Trophoblast cell (in vitro differentiated cells and primary cell): ENCODE measurements around the gene UBE2QL1.
A peak's percentile ranks its signal among the peaks of the same experiment; 100 is the strongest.

Experiments
- DNase-seq, 2 donors: peaks; one replicate each; pipeline ENCODE4 v3.0.0-alpha.2; 2016
- H2AFZ ChIP-seq: 2 replicates; pipeline ENCODE4 v1.6.1; 2013; ENCODE audit warnings: low read length, moderate library complexity, mild to moderate bottlenecking; ENCODE audit not compliant: insufficient read depth, poor library complexity
- H2AK5ac ChIP-seq: 2 replicates; pipeline ENCODE4 v1.6.1; 2013; ENCODE audit warnings: mild to moderate bottlenecking, low read length
- H2BK120ac ChIP-seq: 2 replicates; pipeline ENCODE4 v1.6.1; 2013; ENCODE audit warnings: low read length, mild to moderate bottlenecking, moderate library complexity; ENCODE audit not compliant: insufficient read depth, poor library complexity
- H2BK12ac ChIP-seq: 2 replicates; pipeline ENCODE4 v1.6.1; 2013; ENCODE audit warnings: mild to moderate bottlenecking, low read length, moderate library complexity
- H2BK5ac ChIP-seq: 2 replicates; pipeline ENCODE4 v1.6.1; 2013; ENCODE audit warnings: low read length, low read depth, moderate library complexity, mild to moderate bottlenecking; ENCODE audit not compliant: poor library complexity
- H3K14ac ChIP-seq: 2 replicates; pipeline ENCODE4 v1.6.1; 2013; ENCODE audit warnings: mild to moderate bottlenecking, low read length
- H3K18ac ChIP-seq: 2 replicates; pipeline ENCODE4 v1.6.1; 2013; ENCODE audit warnings: mild to moderate bottlenecking, low read length
- H3K23ac ChIP-seq: 2 replicates; pipeline ENCODE4 v1.6.1; 2013; ENCODE audit warnings: low read length
- H3K27ac ChIP-seq: 2 replicates; pipeline ENCODE4 v1.5.1; 2013; ENCODE audit warnings: low read depth, mild to moderate bottlenecking, inconsistent platforms, low read length, moderate library complexity
- H3K27me3 ChIP-seq: 2 replicates; pipeline ENCODE4 v1.6.1; 2013; ENCODE audit warnings: inconsistent platforms, mild to moderate bottlenecking, low read length, moderate library complexity; ENCODE audit not compliant: insufficient read depth
- H3K36me3 ChIP-seq, 2 experiments: 1 replicate in 1 of 2; 2 replicates in 1 of 2; pipeline ENCODE4 v1.6.1; 2013; ENCODE audit warnings: low read length in 2 of 2, mild to moderate bottlenecking in 2 of 2, moderate library complexity in 1 of 2; ENCODE audit not compliant: insufficient read depth in 2 of 2, control insufficient read depth in 1 of 2
- H3K4ac ChIP-seq: 2 replicates; pipeline ENCODE4 v1.6.1; 2013; ENCODE audit warnings: low read depth, mild to moderate bottlenecking, low read length, moderate library complexity
- H3K4me1 ChIP-seq, 2 experiments: 1 replicate in 1 of 2; 2 replicates in 1 of 2; pipeline ENCODE4 v1.6.1; 2013; ENCODE audit warnings: low read length in 2 of 2, mild to moderate bottlenecking in 2 of 2, moderate library complexity in 1 of 2; ENCODE audit not compliant: insufficient read depth in 2 of 2, control insufficient read depth in 1 of 2
- H3K4me2 ChIP-seq: 2 replicates; pipeline ENCODE4 v1.6.1; 2013; ENCODE audit warnings: inconsistent platforms, mild to moderate bottlenecking, low read length, moderate library complexity
- H3K4me3 ChIP-seq: 2 replicates; pipeline ENCODE4 v1.5.1; 2013; ENCODE audit warnings: mild to moderate bottlenecking, low read depth, low read length, inconsistent platforms
- H3K79me1 ChIP-seq: one replicate; pipeline ENCODE4 v1.6.1; 2013; ENCODE audit warnings: low read length
- H3K79me2 ChIP-seq: 2 replicates; pipeline ENCODE4 v1.6.1; 2013; ENCODE audit warnings: low read length, mild to moderate bottlenecking; ENCODE audit not compliant: control insufficient read depth, insufficient read depth, poor library complexity
- H3K9ac ChIP-seq: 2 replicates; pipeline ENCODE4 v1.6.1; 2013; ENCODE audit warnings: mild to moderate bottlenecking, low read length
- H3K9me3 ChIP-seq: 2 replicates; pipeline ENCODE4 v1.6.1; 2013; ENCODE audit warnings: low read depth, mild to moderate bottlenecking, control low read depth, inconsistent platforms, low read length; ENCODE audit not compliant: insufficient read depth
- H4K12ac ChIP-seq: 2 replicates; pipeline ENCODE4 v1.6.1; 2013; ENCODE audit warnings: low read depth, mild to moderate bottlenecking, low read length, moderate library complexity
- H4K8ac ChIP-seq: 2 replicates; pipeline ENCODE4 v1.6.1; 2013; ENCODE audit warnings: low read depth, mild to moderate bottlenecking, low read length, moderate library complexity
- H4K91ac ChIP-seq: one replicate; pipeline ENCODE4 v1.6.1; 2013; ENCODE audit warnings: low read depth, mild to moderate bottlenecking, low read length, moderate library complexity
- WGBS: extraction: QIAGEN DNeasy Blood & Tissue Kit; methylation state at CpG from one replicate; pipeline ENCODE4 v1.1.7; 2013; ENCODE audit warnings: missing lambda C conversion rate; ENCODE audit not compliant: insufficient read length, insufficient coverage; ENCODE audit errors: extremely low coverage; 5-methylcytosine and 5-hydroxymethylcytosine counted together

UBE2QL1 gene

GRCh38 chr5:6435356-6435755 lies 13.3 kb upstream of the UBE2QL1 start:
- H3K36me3 ChIP-seq = no peaks in the 10 kb centered on the region
- H2AFZ ChIP-seq = no peak overlapping the region
- no peaks in the 10 kb centered on the region for H3K79me1 ChIP-seq
- H3K4me1 ChIP-seq = peaks cover 2% of the 10 kb centered on the region in 2 experiments
- H3K4ac ChIP-seq = no peak overlapping the region
- no peak overlapping the region for H3K18ac ChIP-seq
- peaks cover 4% of the 10 kb centered on the region for H3K9me3 ChIP-seq
- no peak overlapping the region for H4K8ac ChIP-seq
- H3K14ac ChIP-seq = no peak overlapping the region
- no peak overlapping the region for H3K4me3 ChIP-seq
- H2BK120ac ChIP-seq = no peak overlapping the region
- no peak for DNase-seq
- H2AK5ac ChIP-seq = no peak overlapping the region
- H4K12ac ChIP-seq = no peak overlapping the region
- no peak overlapping the region for H4K91ac ChIP-seq
- no peaks in the 10 kb centered on the region for H3K79me2 ChIP-seq
- H2BK5ac ChIP-seq = no peak overlapping the region
- no peak overlapping the region for H3K27ac ChIP-seq
- WGBS = no CpG with 5 or more reads among the region's 8 CpGs
- no peak overlapping the region for H3K4me2 ChIP-seq
- no peak overlapping the region for H2BK12ac ChIP-seq
- H3K23ac ChIP-seq = no peak overlapping the region
- no peak overlapping the region for H3K9ac ChIP-seq
- H3K27me3 ChIP-seq = no peaks in the 10 kb centered on the region

- Histone ChIP-seq H2BK5ac (no peak overlapping the region), H3K4me2 (no peak overlapping the region), H3K18ac (no peak overlapping the region), H3K79me1 (no peaks in the 10 kb centered on the region), H3K79me2 (no peaks in the 10 kb centered on the region), H2BK12ac (no peak overlapping the region), H2AK5ac (no peak overlapping the region), H3K4me3 (no peak overlapping the region), H2BK120ac (no peak overlapping the region), H3K9ac (no peak overlapping the region), H3K4me1 (peaks cover 2% of the 10 kb centered on the region in 2 experiments), H3K4ac (no peak overlapping the region), H3K27ac (no peak overlapping the region), H3K27me3 (no peaks in the 10 kb centered on the region), H3K36me3 (no peaks in the 10 kb centered on the region), H2AFZ (no peak overlapping the region), H4K8ac (no peak overlapping the region), H4K12ac (no peak overlapping the region), H4K91ac (no peak overlapping the region), H3K9me3 (peaks cover 2% of the 10 kb centered on the region), H3K14ac (no peak overlapping the region), H3K23ac (no peak overlapping the region)
- no peak for DNase-seq
- WGBS = no CpG with 5 or more reads among the region's 4 CpGs
Observed at GRCh38 chr5:6436715-6437331, 11.8 kb upstream of the UBE2QL1 start.

DNA sequence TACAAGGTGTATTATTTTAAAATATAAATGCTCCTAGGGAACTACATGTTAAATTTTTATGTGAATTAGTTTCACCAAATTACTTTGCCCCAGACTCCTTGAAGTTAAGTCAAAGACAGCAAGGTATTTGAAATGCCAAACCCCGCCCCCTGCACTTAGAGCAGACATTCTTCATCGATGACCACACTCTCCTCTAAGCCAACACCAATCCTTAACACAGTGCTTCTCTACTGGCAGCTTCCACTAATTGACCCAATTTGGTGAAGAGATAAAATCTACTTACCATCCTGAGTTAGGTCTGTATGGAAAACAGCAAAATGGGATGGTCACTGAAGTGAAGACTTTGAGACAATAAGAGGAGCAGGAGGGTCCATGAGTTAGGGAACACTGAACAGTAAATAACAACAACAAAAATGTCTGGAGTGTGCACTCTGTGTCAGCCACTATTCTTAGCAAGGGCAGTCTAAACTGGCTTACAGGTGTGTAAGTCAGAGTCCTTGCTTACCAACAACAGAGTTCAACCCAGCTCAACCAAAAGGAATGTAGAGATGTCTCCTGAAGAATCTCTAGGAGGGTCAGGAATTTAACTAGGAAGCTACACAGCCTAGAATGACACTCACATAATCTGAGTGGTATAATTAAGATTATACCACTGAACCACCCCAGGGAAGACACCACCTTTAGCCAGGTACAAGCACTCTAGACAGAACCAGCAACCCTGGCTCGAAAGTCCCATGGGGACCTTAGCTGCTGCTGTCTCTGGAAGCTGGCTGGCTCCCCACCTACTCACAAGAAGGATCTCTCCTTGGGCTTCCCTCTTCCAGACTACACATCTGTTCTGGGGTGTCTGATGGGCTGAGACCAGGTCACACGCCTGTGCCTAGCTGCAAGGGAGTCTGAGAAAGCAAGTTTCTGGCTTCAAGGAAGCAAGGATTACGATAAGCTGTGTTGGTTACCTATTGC lies 8.8 kb upstream of the UBE2QL1 start:
- Histone ChIP-seq H3K4me2 (no peak overlapping the region), H2BK12ac (no peak overlapping the region), H3K79me1 (no peaks in the 10 kb centered on the region), H3K9ac (no peak overlapping the region), H3K4me3 (no peak overlapping the region), H4K12ac (no peak overlapping the region), H2AK5ac (no peak overlapping the region), H3K36me3 (no peaks in the 10 kb centered on the region), H3K4ac (no peak overlapping the region), H3K27ac (peak overlapping the region; percentile 12), H4K91ac (no peak overlapping the region), H4K8ac (no peak overlapping the region), H3K18ac (no peak overlapping the region), H3K79me2 (no peaks in the 10 kb centered on the region), H3K9me3 (peaks cover 6% of the 10 kb centered on the region), H3K23ac (no peak overlapping the region), H3K4me1 (peaks cover 2% of the 10 kb centered on the region in 2 experiments), H2AFZ (no peak overlapping the region), H3K14ac (no peak overlapping the region), H3K27me3 (no peaks in the 10 kb centered on the region), H2BK5ac (no peak overlapping the region), H2BK120ac (no peak overlapping the region)
- peak in 1 of 2 donors; percentile 39 for DNase-seq
- no CpG with 5 or more reads among the region's 5 CpGs for WGBS

- Histone ChIP-seq H3K18ac (no peak overlapping the region), H3K27ac (no peak overlapping the region), H3K23ac (no peak overlapping the region), H4K91ac (no peak overlapping the region), H2BK120ac (no peak overlapping the region), H4K8ac (no peak overlapping the region), H3K4ac (no peak overlapping the region), H3K79me1 (no peaks in the 10 kb centered on the region), H3K4me1 (peaks cover 0 to 2% of the 10 kb centered on the region in 2 experiments), H3K79me2 (no peaks in the 10 kb centered on the region), H3K14ac (no peak overlapping the region), H3K9ac (no peak overlapping the region), H3K4me2 (no peak overlapping the region), H3K36me3 (no peaks in the 10 kb centered on the region), H2BK5ac (no peak overlapping the region), H3K4me3 (no peak overlapping the region), H2AFZ (no peak overlapping the region), H2BK12ac (no peak overlapping the region), H4K12ac (no peak overlapping the region), H2AK5ac (no peak overlapping the region), H3K27me3 (no peaks in the 10 kb centered on the region), H3K9me3 (peaks cover 10% of the 10 kb centered on the region)
- DNase-seq = no peak
- WGBS = no CpG with 5 or more reads among the region's 2 CpGs
Observed at GRCh38 chr5:6442333-6442732, 6.3 kb upstream of the UBE2QL1 start.
